ENCODE results near the gene ANKRD55. TPM values are rescaled to one million over a fixed set of nuclear protein-coding genes. Genes with fewer than 3 reads are reported as not detected.

ANKRD55 gene
- total RNA-seq, 2 donors from 2014 or later: not detected

DNA sequence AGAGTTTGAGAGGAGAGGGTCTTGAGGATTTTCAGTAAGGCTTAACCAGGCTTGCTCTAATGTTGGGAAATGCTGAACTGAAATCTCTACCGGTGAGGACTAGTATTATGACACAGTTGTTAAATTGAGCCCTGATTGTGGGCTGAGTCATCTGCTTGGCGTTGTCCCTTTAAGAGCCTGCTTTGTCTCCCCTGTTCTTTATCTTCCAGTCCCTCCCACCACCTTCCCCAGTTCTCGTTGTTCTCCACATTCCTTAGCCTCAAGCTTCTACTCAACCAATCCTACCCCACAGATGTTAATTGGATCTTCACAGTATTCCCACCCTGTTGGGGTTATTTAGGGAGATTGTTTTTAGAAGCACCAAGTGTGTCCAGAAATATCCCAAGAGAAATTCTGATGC, 57.6 kb downstream of the ANKRD55 start:
- peaks cover 18 to 36% of the 10 kb centered on the region in 2 donors for H3K4me1 ChIP-seq (ENCODE audit: control insufficient read depth in 1 of 2, low read depth in 2 of 2)
- TF ChIP-seq, protein P1, sequence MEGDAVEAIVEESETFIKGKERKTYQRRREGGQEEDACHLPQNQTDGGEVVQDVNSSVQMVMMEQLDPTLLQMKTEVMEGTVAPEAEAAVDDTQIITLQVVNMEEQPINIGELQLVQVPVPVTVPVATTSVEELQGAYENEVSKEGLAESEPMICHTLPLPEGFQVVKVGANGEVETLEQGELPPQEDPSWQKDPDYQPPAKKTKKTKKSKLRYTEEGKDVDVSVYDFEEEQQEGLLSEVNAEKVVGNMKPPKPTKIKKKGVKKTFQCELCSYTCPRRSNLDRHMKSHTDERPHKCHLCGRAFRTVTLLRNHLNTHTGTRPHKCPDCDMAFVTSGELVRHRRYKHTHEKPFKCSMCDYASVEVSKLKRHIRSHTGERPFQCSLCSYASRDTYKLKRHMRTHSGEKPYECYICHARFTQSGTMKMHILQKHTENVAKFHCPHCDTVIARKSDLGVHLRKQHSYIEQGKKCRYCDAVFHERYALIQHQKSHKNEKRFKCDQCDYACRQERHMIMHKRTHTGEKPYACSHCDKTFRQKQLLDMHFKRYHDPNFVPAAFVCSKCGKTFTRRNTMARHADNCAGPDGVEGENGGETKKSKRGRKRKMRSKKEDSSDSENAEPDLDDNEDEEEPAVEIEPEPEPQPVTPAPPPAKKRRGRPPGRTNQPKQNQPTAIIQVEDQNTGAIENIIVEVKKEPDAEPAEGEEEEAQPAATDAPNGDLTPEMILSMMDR (IDR thresholded peaks at IDR 0.05): no peak
- no peak for DNase-seq (ENCODE audit: low spot score)
- H3K9me3 ChIP-seq: no peaks in the 10 kb centered on the region
- no peak overlapping the region for H3K4me3 ChIP-seq
- peak; percentile 29 for ATAC-seq (ENCODE audit: insufficient number of reproducible peaks, low FRiP score, low read depth)
- H3K36me3 ChIP-seq: no peaks in the 10 kb centered on the region
- no peaks in the 10 kb centered on the region for H3K27me3 ChIP-seq (replicated peaks; ENCODE audit: insufficient read depth)
- H3K27ac ChIP-seq: no peak overlapping the region

DNA sequence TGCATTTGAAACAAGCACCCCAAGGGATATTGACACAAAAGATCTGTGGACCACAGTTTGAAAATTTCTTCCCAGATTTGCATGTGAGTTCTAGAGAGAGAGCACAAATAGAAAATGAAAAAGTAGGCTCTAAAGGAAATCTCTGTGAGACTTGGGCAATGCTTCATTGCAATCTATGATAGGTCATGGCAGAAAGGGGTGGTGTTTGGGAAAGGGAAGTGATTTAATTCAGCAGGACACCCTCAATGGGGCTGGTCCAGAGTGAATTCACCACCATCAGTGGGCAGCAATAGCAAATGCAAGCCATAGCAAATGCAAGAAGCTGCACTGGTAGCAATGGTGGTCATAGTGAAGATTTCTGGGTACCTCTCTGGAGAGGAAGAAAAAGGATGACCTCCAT, 58.1 kb downstream of the ANKRD55 start:
- Histone ChIP-seq H3K4me1 (ENCODE audit: control insufficient read depth in 1 of 2, low read depth in 2 of 2) (peaks cover 18 to 41% of the 10 kb centered on the region in 2 donors), H3K36me3 (no peaks in the 10 kb centered on the region), H3K27me3 (replicated peaks; ENCODE audit: insufficient read depth) (no peaks in the 10 kb centered on the region), H3K9me3 (no peaks in the 10 kb centered on the region), H3K4me3 (no peak overlapping the region), H3K27ac (no peak overlapping the region)
- TF ChIP-seq, protein P1 (IDR thresholded peaks at IDR 0.05): no peak
- ATAC-seq (ENCODE audit: insufficient number of reproducible peaks, low FRiP score, low read depth) (no peak), DNase-seq (ENCODE audit: low spot score) (no peak)

DNA sequence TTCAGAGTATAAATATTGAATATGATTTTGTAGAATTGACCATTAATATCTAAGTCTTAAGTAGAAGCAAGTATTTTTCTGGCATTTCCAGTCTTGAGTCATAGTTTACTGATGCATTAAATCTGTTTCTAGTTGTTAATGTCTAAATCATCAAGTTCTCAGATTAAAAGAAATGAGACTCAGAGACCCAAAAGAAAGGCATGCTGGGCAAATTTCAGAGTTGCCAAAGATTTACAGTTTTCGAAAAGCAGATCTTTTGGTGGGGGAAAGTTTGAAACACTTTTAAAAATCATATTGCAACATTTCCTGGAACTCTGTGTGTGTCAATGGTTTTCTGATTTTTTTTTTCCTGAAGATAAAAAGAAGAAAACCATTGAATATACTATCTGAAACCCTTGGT, 60.9 kb downstream of the ANKRD55 start:
- TF ChIP-seq, protein P1 (IDR thresholded peaks at IDR 0.05): no peak
- H3K4me1 ChIP-seq (ENCODE audit: control insufficient read depth in 1 of 2, low read depth in 2 of 2): peaks cover 16 to 48% of the 10 kb centered on the region in 2 donors
- H3K27me3 ChIP-seq (replicated peaks; ENCODE audit: insufficient read depth): no peaks in the 10 kb centered on the region
- H3K27ac ChIP-seq: no peak overlapping the region
- no peak for ATAC-seq (ENCODE audit: insufficient number of reproducible peaks, low FRiP score, low read depth)
- no peaks in the 10 kb centered on the region for H3K36me3 ChIP-seq
- H3K4me3 ChIP-seq: no peak overlapping the region
- DNase-seq (ENCODE audit: low spot score): no peak
- H3K9me3 ChIP-seq: no peaks in the 10 kb centered on the region

DNA sequence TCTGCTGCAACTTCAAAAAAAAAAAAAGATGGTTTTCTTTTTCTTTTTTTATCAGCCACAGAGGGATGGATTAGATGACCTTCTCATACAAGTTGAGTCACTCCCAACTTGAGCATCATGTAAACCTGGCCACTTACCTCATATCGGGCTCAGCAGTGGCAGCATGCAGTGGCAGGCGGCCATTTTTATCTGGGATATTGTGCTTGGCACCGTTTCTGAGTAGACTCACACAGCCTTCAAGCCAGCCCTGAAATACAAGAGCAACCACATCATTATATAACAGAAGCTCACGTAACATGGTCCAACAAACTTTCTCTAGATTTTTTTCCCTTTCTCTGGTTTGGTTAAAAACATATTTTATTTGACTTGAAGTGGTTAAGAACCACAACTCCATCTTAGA, 62.6 kb downstream of the ANKRD55 start:
- Histone ChIP-seq H3K27me3 (replicated peaks; ENCODE audit: insufficient read depth) (no peaks in the 10 kb centered on the region), H3K36me3 (no peaks in the 10 kb centered on the region), H3K27ac (no peak overlapping the region), H3K4me3 (no peak overlapping the region), H3K9me3 (no peaks in the 10 kb centered on the region), H3K4me1 (ENCODE audit: control insufficient read depth in 1 of 2, low read depth in 2 of 2) (peaks cover 5 to 32% of the 10 kb centered on the region in 2 donors)
- TF ChIP-seq, protein P1 (IDR thresholded peaks at IDR 0.05): no peak
- ATAC-seq (ENCODE audit: insufficient number of reproducible peaks, low FRiP score, low read depth) (peak; percentile 51), DNase-seq (ENCODE audit: low spot score) (no peak)

DNA sequence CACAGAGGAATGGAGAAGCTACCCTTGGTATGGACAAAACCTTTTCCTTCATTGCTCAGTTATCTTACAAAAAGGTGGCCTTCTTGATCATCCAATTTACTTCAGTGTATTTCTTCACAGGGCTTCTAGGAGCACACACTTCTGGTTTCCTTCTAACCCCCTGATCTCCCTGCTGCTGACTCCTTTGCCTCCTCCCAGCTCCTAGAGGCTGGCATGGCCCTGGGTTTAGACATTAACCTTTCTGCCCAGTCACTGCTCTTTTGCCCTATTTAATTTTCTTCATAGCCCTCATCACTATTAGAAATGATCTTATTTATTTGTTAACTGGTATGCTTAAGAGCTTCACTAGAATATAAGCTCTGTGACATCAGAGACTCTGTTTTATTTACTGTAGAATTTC, 63.2 kb downstream of the ANKRD55 start:
- DNase-seq (ENCODE audit: low spot score): no peak
- Histone ChIP-seq H3K4me1 (ENCODE audit: control insufficient read depth in 1 of 2, low read depth in 2 of 2) (peaks cover 4 to 25% of the 10 kb centered on the region in 2 donors), H3K36me3 (no peaks in the 10 kb centered on the region), H3K9me3 (no peaks in the 10 kb centered on the region), H3K27ac (no peak overlapping the region), H3K4me3 (no peak overlapping the region), H3K27me3 (replicated peaks; ENCODE audit: insufficient read depth) (no peaks in the 10 kb centered on the region)
- ATAC-seq (ENCODE audit: insufficient number of reproducible peaks, low FRiP score, low read depth): no peak
- TF ChIP-seq, protein P1 (IDR thresholded peaks at IDR 0.05): no peak

Data from thoracic aorta (tissue), 2 donors.